HepG2 (cell line): ENCODE measurements around the gene DAAM1. TPM values are rescaled to one million over a fixed set of nuclear protein-coding genes. Genes with fewer than 3 reads are reported as not detected.

Experiments used
- ARNT ChIP-seq: fragments of 450-650 bp; IDR thresholded peaks from 2 replicates; pipeline ENCODE4 v1.6.1; 2017
- CHD4 ChIP-seq: fragments of 200-600 bp; sonication (generic); IDR thresholded peaks from 2 replicates; pipeline ENCODE4 v1.7.0; 2017; ENCODE audit warnings: mild to moderate bottlenecking, low read length, borderline replicate concordance
- GATAD2A ChIP-seq: IDR thresholded peaks from 2 replicates; pipeline ENCODE4 v1.6.1; 2016
- MIER3 ChIP-seq: IDR thresholded peaks from 2 replicates; pipeline ENCODE4 v1.6.1; 2016; ENCODE audit warnings: missing compliant biosample characterization, borderline replicate concordance
- RNF2 ChIP-seq: fragments of 450-650 bp; conservative IDR thresholded peaks from 2 replicates; pipeline ENCODE4 v1.6.1; 2016; ENCODE audit warnings: low read depth
- SMYD3 ChIP-seq: sonication (generic); formaldehyde crosslinking; IDR thresholded peaks from 2 replicates; pipeline ENCODE4 v1.8.1; 2023; ENCODE audit warnings: mild to moderate bottlenecking, missing genetic modification reagents
- TBX2 ChIP-seq: sonication (generic); formaldehyde crosslinking; IDR thresholded peaks from 2 replicates; pipeline ENCODE4 v1.5.0; 2020; ENCODE audit warnings: missing genetic modification reagents, mild to moderate bottlenecking, borderline replicate concordance
- ZFP1 ChIP-seq: IDR thresholded peaks from 2 replicates; pipeline ENCODE4 v1.6.1; 2016
- ZNF124 ChIP-seq: sonication (generic); formaldehyde crosslinking; IDR thresholded peaks from 2 replicates; pipeline ENCODE4 v1.4.0; 2020; ENCODE audit warnings: missing genetic modification reagents
- ZNF205 ChIP-seq: IDR thresholded peaks from 2 replicates; pipeline ENCODE4 v1.6.1; 2018; ENCODE audit warnings: missing biosample characterization, missing genetic modification reagents
- ZNF383 ChIP-seq: sonication (generic); formaldehyde crosslinking; IDR thresholded peaks from 2 replicates; pipeline ENCODE4 v1.4.0; 2020; ENCODE audit warnings: missing genetic modification reagents, mild to moderate bottlenecking, borderline replicate concordance
- ZNF552 ChIP-seq: sonication (generic); formaldehyde crosslinking; IDR thresholded peaks from 2 replicates; pipeline ENCODE4 v1.9.0; 2022; ENCODE audit warnings: missing genetic modification reagents, mild to moderate bottlenecking, borderline replicate concordance
- ZNF614 ChIP-seq: IDR thresholded peaks from 2 replicates; pipeline ENCODE4 v1.6.1; 2018; ENCODE audit warnings: missing biosample characterization, missing genetic modification reagents, inconsistent platforms, borderline replicate concordance
- ZNF724P ChIP-seq: sonication (generic); formaldehyde crosslinking; IDR thresholded peaks from 2 replicates; pipeline ENCODE4 v1.8.0; 2022; ENCODE audit warnings: missing genetic modification reagents, borderline replicate concordance
- ZSCAN29 ChIP-seq: sonication (generic); formaldehyde crosslinking; conservative IDR thresholded peaks from 2 replicates; pipeline ENCODE4 v1.4.0; 2020; ENCODE audit warnings: mild to moderate bottlenecking, missing genetic modification reagents
- polyA plus RNA-seq, 8 experiments: library from polyadenylated mRNA; depleted of rRNA in 3 of 8; stranded (reverse) in 7 of 8; unstranded in 1 of 8; fragments of >200 nt; fragmentation: Illumina TruSeq in 4 of 8; extraction: Trizol in 4 of 8; gene quantifications; 2 replicates each; pipeline versions ENCODE4 v1.2.1 to v1.2.3, GENCODE V29; 2011 to 2016; ENCODE audit warnings: low read depth in 4 of 8, missing spikeins in 1 of 8, mixed read lengths in 1 of 8; ENCODE audit not compliant: insufficient read depth in 1 of 8
- total RNA-seq, 5 experiments: library from RNA; depleted of rRNA; stranded (reverse); fragments of >200 nt; fragmentation: Illumina TruSeq; extraction: Trizol; gene quantifications; 2 replicates each; pipeline ENCODE4 v1.2.3, GENCODE V29; 2016; ENCODE audit warnings: low read depth in 1 of 5
- TF ChIP-seq, protein P1 (sequence below): sonication (generic); formaldehyde crosslinking; IDR thresholded peaks from 2 replicates; pipeline ENCODE4 v1.5.1; 2020; ENCODE audit warnings: mild to moderate bottlenecking, moderate library complexity, missing genetic modification reagents
- TF ChIP-seq, protein P2 (sequence below): sonication (generic); formaldehyde crosslinking; IDR thresholded peaks from 2 replicates; pipeline ENCODE4 v1.4.0; 2020; ENCODE audit warnings: missing genetic modification reagents, borderline replicate concordance
- TF ChIP-seq, protein P3 (sequence below): sonication (generic); formaldehyde crosslinking; IDR thresholded peaks from 2 replicates; pipeline ENCODE4 v1.4.0; 2020; ENCODE audit warnings: mild to moderate bottlenecking, low read depth, missing genetic modification reagents
- TF ChIP-seq, protein P4 (sequence below): sonication (generic); formaldehyde crosslinking; IDR thresholded peaks from 2 replicates; pipeline ENCODE4 v1.4.0; 2020; ENCODE audit warnings: missing genetic modification reagents, mild to moderate bottlenecking, borderline replicate concordance
- TF ChIP-seq, protein P5 (sequence below): sonication (generic); formaldehyde crosslinking; IDR thresholded peaks from 2 replicates; pipeline ENCODE4 v1.4.0; 2020; ENCODE audit warnings: missing genetic modification reagents
- TF ChIP-seq, protein P6 (sequence below): sonication (generic); formaldehyde crosslinking; IDR thresholded peaks from 2 replicates; pipeline ENCODE4 v1.4.0; 2020; ENCODE audit warnings: mild to moderate bottlenecking, missing genetic modification reagents

DAAM1 gene
- total and polyA plus RNA-seq, 2 of the 13 experiments (the other 11 are each of a cell fraction or from before 2014, with no cell fraction given) = 10.9 to 24.5 TPM

DNA sequence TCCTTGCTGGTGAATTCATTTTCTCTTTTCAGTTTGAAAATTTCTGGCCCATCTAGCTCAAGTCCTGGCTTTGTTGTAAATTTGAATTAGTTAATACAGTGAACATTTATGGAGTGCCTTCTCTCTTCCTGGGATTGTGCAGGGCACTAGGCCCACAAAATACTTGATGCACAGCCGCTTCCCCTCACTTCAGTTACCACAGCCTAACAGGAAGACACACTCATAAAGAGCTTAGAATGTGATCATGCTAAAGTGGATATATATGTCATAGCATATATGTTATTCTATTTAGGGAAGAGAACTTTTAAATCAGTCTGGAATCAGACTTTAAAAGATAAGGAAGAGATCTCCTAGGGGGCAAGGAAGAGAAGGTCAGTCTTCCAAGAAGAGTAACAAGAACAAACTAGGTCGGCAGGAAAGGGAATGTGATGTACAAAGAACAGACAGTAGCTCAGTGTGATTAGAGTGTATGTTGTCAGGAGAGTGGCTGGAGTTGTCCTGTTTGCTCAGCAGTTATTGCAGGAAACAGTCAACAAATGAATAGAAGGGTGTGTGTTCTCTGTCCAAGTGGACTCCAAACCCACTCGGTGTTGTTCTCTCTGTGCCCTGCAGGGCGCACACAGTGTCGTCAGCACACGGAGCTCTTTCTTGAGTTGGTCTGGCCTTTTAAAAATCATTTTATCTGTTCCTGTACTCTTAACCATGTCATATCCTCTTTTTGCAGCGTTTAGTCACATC is 74.4 kb downstream of the DAAM1 start (continued):
- TF ChIP-seq, protein P1, sequence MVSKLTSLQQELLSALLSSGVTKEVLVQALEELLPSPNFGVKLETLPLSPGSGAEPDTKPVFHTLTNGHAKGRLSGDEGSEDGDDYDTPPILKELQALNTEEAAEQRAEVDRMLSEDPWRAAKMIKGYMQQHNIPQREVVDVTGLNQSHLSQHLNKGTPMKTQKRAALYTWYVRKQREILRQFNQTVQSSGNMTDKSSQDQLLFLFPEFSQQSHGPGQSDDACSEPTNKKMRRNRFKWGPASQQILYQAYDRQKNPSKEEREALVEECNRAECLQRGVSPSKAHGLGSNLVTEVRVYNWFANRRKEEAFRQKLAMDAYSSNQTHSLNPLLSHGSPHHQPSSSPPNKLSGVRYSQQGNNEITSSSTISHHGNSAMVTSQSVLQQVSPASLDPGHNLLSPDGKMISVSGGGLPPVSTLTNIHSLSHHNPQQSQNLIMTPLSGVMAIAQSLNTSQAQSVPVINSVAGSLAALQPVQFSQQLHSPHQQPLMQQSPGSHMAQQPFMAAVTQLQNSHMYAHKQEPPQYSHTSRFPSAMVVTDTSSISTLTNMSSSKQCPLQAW (CRISPR knock-in tag) = no peak
- TF ChIP-seq ZNF552 (CRISPR knock-in tag) = no peak
- peak; percentile 86 for TF ChIP-seq TBX2
- 0 out of 2 replicates have a peak, but pooled peaks have one; percentile 72 for TF ChIP-seq MIER3 (CRISPR knock-in tag)
- TF ChIP-seq, protein P2, sequence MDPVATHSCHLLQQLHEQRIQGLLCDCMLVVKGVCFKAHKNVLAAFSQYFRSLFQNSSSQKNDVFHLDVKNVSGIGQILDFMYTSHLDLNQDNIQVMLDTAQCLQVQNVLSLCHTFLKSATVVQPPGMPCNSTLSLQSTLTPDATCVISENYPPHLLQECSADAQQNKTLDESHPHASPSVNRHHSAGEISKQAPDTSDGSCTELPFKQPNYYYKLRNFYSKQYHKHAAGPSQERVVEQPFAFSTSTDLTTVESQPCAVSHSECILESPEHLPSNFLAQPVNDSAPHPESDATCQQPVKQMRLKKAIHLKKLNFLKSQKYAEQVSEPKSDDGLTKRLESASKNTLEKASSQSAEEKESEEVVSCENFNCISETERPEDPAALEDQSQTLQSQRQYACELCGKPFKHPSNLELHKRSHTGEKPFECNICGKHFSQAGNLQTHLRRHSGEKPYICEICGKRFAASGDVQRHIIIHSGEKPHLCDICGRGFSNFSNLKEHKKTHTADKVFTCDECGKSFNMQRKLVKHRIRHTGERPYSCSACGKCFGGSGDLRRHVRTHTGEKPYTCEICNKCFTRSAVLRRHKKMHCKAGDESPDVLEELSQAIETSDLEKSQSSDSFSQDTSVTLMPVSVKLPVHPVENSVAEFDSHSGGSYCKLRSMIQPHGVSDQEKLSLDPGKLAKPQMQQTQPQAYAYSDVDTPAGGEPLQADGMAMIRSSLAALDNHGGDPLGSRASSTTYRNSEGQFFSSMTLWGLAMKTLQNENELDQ = no peak
- peak; percentile 27; the same call in 1 of the 2 replicates for TF ChIP-seq SMYD3
- TF ChIP-seq, protein P3, sequence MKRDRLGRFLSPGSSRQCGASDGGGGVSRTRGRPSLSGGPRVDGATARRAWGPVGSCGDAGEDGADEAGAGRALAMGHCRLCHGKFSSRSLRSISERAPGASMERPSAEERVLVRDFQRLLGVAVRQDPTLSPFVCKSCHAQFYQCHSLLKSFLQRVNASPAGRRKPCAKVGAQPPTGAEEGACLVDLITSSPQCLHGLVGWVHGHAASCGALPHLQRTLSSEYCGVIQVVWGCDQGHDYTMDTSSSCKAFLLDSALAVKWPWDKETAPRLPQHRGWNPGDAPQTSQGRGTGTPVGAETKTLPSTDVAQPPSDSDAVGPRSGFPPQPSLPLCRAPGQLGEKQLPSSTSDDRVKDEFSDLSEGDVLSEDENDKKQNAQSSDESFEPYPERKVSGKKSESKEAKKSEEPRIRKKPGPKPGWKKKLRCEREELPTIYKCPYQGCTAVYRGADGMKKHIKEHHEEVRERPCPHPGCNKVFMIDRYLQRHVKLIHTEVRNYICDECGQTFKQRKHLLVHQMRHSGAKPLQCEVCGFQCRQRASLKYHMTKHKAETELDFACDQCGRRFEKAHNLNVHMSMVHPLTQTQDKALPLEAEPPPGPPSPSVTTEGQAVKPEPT (CRISPR knock-in tag) = no peak
- TF ChIP-seq CHD4 = no peak
- peak; percentile 87; the same call in 1 of the 2 replicates for TF ChIP-seq ZNF124 (CRISPR knock-in tag)
- TF ChIP-seq ZNF614 = no peak
- no peak for TF ChIP-seq ZNF383
- TF ChIP-seq ZFP1 (CRISPR knock-in tag) = no peak
- TF ChIP-seq RNF2 = no peak
- TF ChIP-seq, protein P4, sequence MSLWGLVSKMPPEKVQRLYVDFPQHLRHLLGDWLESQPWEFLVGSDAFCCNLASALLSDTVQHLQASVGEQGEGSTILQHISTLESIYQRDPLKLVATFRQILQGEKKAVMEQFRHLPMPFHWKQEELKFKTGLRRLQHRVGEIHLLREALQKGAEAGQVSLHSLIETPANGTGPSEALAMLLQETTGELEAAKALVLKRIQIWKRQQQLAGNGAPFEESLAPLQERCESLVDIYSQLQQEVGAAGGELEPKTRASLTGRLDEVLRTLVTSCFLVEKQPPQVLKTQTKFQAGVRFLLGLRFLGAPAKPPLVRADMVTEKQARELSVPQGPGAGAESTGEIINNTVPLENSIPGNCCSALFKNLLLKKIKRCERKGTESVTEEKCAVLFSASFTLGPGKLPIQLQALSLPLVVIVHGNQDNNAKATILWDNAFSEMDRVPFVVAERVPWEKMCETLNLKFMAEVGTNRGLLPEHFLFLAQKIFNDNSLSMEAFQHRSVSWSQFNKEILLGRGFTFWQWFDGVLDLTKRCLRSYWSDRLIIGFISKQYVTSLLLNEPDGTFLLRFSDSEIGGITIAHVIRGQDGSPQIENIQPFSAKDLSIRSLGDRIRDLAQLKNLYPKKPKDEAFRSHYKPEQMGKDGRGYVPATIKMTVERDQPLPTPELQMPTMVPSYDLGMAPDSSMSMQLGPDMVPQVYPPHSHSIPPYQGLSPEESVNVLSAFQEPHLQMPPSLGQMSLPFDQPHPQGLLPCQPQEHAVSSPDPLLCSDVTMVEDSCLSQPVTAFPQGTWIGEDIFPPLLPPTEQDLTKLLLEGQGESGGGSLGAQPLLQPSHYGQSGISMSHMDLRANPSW = no peak
- TF ChIP-seq ARNT = no peak
- peak; percentile 93 for TF ChIP-seq GATAD2A
- TF ChIP-seq, protein P5, sequence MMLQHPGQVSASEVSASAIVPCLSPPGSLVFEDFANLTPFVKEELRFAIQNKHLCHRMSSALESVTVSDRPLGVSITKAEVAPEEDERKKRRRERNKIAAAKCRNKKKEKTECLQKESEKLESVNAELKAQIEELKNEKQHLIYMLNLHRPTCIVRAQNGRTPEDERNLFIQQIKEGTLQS (CRISPR knock-in tag) = no peak
- no peak for TF ChIP-seq ZNF724P (CRISPR knock-in tag)
- TF ChIP-seq, protein P6, sequence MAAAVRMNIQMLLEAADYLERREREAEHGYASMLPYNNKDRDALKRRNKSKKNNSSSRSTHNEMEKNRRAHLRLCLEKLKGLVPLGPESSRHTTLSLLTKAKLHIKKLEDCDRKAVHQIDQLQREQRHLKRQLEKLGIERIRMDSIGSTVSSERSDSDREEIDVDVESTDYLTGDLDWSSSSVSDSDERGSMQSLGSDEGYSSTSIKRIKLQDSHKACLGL (CRISPR knock-in tag) = no peak
- no peak for TF ChIP-seq ZSCAN29 (CRISPR knock-in tag)
- TF ChIP-seq ZNF205 (CRISPR knock-in tag) = peak; percentile 84; the same call in 1 of the 2 replicates
